GM18519 (cell line): ENCODE measurements around the gene LNPEP.
"Not testable (repeated sequence)": the region's sequence is repeated elsewhere in the genome, so short reads cannot be mapped to it uniquely, and the experiment has no call there.

Experiments used
- ATAC-seq: cut with Tn5 transposase; IDR thresholded peaks from one replicate; pipeline ENCODE4 v1.9.1; 2021; ENCODE audit warnings: mild to moderate bottlenecking, moderate library complexity; ENCODE audit not compliant: unreplicated experiment, low FRiP score

LNPEP gene

DNA sequence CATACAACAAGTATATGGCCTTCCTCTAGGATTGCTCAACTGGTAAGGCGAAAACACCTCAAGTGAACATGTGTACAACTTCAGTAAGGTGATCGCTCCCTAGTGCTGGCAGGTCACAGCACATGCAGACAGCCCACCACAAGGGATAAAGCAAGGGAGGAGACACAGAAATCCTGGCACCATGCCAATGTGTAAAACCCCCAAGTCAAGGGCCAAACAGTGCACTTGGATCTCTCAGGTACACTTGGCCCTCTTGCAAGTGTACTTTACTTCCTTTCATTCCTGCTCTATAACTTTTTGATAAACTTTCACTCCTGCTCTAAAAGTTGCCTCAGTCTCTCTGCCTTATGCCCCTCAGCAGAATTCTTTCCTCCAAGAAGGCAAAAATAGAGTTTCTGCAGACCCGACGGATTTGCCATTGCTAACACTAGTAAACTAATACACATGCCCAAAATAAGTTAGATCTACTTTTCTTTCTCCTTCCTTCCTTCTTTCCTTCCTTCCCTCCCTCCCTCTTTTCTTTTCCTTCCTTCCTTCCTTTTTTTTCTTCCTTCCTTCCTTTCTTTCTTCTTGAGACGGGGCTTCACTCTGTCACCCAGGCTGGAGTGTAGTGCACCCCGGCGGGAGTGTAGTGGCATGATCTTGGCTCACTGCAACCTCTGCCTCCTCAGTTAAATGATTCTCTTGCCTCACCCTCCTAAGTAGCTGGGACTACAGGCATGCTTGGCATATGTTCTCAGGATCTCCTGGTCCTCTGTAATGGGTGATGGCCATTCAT, 6.8 kb upstream of the LNPEP start:
- no peak for ATAC-seq

- no peak for ATAC-seq
These were observed 5.8 kb upstream of the LNPEP start for GRCh38 chr5:96930058-96930457.

DNA sequence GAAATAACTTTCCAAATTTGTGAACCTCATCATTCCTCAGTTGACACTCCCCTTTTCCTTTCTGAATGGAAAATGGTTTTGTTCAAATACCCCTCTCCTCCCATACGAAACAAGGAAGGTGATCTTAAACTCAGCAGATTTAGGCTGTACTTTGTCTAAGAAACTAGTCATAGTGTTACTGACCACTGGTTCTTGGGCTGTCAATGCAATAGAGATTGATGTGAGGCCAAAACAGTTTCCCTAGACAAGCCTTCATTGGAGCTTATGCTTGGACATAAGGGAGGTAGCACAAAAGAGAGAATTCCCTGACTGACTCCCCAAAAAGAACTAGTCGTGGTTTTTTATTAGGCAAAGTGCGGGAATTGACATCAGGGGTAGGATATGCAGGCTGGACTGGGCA, 5.3 kb upstream of the LNPEP start:
- no peak for ATAC-seq

- ATAC-seq = not testable (repeated sequence)
These were observed 4.8 kb upstream of the LNPEP start for GRCh38 chr5:96931037-96931436.

GRCh38 chr5:96931605-96932004, 4.3 kb upstream of the LNPEP start:
- ATAC-seq = no peak

GRCh38 chr5:96932026-96932425, 3.9 kb upstream of the LNPEP start:
- no peak for ATAC-seq

DNA sequence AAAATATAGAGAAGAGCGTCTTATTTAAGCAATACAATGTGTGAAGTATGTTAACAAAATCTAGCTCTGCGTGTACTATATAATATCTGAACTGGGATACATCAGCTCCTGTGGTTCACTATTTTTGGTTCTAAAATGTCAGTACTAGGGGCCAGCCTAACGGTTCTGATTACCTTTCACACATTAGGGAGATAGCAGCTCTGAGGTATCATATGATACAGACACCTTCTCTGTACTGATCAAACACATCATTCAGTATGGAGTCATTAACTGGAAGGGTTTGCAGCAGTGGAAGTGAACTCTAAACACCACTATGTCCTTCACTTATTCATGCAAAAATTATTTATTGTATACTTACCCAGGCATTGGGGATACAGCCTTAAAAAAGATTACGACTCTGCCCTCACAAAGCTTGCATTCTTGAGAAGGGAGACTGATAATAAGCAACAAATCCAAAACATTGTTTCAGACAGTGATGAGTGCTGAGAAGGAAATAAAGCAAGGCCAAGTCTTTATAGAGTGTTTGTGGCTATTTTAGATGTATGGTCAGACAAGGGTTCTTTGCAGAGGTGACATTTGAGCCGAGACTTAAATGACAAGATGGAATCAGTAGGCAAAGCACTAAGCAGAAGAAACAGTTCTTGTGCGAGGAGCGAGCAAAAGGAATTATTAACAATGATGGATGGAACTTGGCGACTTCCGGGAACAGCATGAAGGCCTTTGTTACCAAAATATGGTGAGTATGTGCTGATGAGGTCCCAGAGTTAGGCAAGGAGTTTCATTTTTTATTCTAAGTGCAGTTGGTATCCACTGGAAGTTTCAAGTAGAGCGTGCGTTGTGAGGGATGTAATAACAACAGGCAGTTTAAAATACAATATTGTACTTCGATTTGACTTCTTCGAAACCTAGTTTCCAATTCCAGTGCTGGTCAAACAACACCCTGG, 1.8 kb upstream of the LNPEP start:
- ATAC-seq = no peak

DNA sequence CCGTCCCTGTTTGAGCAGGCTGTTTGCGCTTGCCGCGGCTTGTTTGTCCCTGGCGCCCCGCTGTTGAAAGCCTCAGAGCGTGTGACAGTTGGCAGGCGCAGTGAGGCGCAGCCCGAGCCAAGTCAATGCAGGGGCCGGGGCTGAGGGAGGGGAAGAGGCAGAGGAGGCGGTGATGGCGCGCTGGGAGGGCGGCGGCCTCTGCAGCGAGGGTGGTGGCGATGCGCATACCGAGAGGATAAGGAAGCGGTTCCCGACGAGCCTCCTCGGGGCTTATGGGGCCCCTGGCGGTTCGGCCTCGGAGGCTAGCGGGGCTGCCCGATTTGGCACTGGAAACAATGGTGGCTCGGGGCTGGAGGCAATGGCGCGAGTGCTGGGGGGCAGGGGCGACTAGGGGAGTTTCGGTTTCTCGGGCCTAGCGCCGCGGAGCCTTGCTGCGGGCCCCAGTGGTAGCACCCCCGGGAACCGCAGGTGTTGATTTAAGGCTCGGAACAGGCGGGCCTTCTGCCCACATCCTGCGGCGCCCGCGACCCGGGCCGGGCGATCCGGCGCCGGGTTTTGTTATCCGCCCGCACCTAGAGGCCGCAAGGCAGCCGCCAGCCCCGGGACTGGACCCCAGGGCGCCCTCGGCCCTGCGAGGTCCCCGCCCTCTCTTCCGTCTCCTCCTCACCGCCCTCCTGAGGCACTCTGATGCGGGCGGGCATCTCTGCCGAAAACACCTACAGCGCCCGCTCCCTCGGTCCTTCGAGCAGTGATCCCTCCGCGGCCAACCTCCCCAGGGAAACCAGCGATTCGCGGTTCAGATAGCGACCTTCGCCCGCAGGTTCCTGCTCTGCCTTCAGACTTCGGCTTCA, 947 bp upstream of the LNPEP start:
- peak; percentile 52 for ATAC-seq

DNA sequence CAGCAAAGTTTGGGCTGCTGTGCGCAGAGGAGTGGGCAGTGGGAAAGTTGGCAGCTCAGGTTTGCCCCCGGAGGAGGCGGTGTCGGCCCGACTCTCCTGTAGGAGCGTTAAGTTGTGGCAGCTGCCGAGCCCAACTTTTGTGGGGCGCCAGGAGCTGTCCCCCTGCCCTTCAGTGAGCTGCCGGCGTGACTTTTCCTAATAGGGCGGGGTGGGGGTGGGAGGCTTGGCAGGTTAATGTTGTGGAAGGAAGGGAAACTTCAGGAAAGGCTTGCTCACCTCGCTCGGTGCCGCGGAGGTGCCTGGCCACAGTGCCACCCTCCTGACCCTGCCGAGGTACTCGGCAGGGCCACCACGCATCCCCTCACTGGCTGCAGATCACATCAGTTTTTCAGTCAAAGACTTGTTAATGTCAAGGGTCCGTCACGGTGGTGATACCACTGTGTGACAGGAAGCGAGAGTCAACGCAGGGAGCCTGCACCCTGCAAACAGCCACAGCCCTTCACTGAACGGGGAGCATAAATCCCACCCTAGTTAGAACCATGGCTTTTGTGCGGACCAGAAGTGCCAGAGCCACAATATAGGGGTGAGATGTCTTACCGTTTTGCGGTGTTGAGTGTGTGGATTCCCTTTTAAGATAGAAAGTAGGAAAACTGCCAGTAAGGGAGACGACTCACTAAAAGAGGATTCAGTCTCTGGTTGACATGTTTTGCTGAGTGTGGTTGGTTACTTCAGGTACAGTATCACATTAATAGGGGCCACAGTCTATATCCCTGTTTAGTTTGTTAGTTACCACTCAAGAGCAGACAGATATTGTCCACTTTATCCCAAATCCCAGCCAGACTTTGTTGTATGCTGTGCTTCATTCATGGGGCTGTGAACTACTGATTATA, 796 bp downstream of the LNPEP start:
- peak; percentile 31 for ATAC-seq

DNA sequence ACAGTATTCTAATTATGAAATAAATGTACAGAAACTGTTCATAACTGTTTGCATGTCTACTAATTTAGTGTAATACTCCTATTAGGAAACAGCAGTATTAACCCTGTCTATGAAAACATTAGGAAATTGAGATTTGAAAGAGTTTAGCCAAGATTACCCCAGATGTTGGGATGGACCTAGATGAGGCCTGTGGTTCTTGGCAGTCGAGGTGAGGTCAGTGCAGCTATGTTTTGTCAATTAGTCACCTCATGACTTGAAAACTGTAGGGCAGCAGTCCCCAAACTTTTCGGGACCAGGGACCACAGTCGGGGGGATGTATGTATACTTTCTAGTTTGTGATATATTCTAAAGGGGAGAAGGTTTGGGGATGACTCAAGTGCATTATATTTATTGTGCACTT, 4.7 kb downstream of the LNPEP start:
- ATAC-seq = no peak

GRCh38 chr5:96941140-96941539, 5.3 kb downstream of the LNPEP start:
- ATAC-seq = no peak

- no peak for ATAC-seq
These were observed 6.2 kb downstream of the LNPEP start for GRCh38 chr5:96942078-96942477.

DNA sequence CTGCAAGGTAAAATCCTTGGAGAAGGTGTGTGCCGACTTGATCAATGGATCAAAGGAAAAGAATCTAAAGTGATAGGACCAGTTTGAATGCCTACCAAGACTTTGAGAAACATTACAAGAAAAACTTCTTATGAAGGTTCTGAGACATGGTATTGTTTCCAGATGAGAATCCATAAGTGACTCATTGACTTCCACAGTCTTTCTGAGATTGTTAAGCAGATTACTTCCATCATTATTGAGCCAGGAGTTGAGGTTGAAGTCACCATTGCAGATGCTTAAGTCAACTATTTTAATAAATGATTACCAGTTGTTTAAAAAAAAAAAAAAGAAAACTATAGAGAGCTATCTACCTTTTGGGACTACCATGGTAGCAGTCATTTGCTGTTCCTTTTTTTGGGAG, 7.0 kb downstream of the LNPEP start:
- no peak for ATAC-seq

DNA sequence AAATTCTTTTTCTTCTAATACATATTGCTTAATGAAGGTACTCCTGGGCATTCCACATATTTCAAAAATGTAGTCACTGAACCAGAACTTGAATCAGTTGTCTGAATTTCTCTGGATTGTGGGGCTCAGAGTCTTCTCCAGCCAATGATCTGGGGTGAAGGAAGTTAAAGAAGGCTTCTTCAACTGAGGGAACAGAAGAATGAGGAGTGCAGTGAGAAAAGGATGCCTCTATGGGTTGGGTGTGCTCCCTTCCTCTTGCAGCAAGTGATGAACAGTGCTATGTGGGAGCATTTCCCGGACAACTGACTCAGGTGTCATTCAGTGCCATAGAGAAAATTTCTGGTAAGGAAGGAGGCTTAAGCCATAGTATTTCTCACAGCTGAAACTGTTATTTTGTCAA, 7.9 kb downstream of the LNPEP start:
- ATAC-seq = no peak

- no peak for ATAC-seq
These were observed 9.4 kb downstream of the LNPEP start for GRCh38 chr5:96945144-96945897.

- no peak for ATAC-seq
These were observed 10.5 kb downstream of the LNPEP start for GRCh38 chr5:96946381-96946780.

DNA sequence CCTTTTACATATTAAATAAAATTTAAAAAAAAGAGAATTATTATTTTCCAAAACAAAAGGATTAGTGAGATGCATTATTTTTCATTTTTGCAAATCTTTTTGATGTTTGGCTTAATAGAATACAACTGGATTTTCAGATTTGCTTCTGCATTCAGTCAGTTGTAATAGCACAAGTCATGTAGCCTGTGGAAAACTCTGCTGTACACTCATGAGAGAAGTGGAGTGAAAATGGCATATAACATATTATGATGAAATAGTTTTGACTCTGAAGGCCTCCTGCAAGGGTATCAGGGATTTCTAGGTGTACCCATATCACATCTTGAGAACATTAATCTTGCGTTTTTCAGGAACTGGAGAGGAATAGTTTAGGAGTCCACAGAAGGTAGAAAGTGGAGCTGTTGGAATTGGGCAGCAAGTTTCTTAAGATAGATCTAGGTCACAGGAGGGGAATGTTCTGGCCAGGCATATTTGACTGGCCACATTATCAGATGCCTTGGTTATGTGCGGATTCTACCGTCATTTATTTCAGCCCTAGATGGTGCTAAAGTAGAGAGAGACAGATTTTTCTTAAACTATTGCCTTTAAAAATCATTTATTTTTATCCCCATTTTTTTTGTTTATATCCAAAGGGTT, 16.4 kb downstream of the LNPEP start:
- ATAC-seq = no peak

DNA sequence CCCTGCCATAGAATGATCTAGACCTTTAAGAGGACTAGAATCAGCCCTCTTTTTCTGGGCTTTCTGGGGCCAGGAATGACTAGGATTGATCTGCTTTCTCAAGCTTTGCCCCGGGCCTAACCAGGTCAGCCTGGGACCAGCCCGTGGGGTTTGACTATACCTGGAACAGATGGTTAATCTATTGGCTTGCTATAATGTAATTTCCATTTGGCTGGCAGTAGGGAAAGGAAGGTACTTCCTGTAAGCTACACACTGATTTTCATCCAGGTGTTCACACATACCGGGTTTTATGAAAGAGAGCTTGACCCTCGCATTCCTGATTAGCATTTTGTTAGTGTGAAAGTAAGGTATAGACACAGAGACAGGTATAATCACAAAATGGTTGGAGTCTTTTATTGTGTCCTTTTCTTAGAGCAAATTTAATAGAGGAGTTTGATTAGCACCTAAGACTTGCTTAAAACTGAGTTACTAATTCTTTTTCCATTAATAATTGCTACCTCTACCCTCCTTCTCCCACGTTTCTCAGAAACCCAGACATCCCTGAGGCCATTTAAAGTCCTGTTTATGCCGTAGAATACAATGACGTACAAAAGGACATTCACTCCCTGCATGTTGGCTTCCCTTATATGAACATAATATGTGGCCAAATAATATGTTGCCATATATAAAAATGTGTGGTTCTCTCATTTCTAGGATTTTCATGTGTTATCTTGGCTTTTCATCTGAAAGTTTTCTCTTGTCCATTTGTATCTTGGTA, 17.3 kb downstream of the LNPEP start:
- ATAC-seq = no peak
